Right lobe of liver (tissue), 4 donors: ENCODE measurements around the gene LRRC7.

Source experiments
- POLR2A ChIP-seq: fragments of 450-650 bp; IDR thresholded peaks from one replicate; pipeline ENCODE4 v1.6.1; 2017; ENCODE audit warnings: antibody characterized with exemption, mild to moderate bottlenecking
- TF ChIP-seq, protein P1 (sequence below), 4 donors: fragments of 200-600 bp in 3 of 4; fragments of 450-650 bp in 1 of 4; IDR thresholded peaks; one replicate each; pipeline versions ENCODE4 v1.5.1 to v1.8.0; 2016 to 2022; ENCODE audit warnings: antibody characterized with exemption in 4 of 4, mild to moderate bottlenecking in 2 of 4
- donor health status: DM: no; HTN: no; CAD: no.
- donor health status: DM: no; HTN: no; CAD: no.
- donor health status: DM: no; HTN: yes; CAD: no.

DNA sequence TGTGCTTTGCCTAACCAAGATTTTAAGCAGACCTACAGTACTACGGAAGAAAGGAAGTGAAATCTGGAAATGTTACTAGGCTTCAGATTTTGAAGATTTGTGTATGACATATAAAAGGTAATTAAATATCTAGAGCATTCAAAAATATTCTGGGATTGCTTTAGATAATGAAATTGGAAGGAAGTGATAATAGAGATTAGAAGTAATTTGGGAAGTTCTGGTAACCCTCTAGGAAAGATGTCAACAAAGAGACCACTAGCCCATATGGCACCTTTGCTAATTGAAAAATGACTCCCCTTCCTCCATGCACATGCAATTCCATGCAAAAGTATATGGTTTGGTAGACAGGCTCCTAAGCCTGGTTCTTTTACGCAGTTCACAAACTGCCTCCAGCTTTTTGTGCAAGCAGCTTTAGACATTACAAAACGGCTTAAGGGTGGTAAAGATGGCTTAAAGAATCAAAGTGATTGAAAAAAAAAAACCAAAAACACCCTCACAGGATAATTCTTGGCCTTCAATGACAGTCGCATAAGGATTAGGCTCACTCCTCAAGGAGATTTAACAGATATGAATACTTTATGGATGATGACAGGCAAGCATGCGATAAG lies 81.8 kb downstream of the LRRC7 start:
- TF ChIP-seq, protein P1, sequence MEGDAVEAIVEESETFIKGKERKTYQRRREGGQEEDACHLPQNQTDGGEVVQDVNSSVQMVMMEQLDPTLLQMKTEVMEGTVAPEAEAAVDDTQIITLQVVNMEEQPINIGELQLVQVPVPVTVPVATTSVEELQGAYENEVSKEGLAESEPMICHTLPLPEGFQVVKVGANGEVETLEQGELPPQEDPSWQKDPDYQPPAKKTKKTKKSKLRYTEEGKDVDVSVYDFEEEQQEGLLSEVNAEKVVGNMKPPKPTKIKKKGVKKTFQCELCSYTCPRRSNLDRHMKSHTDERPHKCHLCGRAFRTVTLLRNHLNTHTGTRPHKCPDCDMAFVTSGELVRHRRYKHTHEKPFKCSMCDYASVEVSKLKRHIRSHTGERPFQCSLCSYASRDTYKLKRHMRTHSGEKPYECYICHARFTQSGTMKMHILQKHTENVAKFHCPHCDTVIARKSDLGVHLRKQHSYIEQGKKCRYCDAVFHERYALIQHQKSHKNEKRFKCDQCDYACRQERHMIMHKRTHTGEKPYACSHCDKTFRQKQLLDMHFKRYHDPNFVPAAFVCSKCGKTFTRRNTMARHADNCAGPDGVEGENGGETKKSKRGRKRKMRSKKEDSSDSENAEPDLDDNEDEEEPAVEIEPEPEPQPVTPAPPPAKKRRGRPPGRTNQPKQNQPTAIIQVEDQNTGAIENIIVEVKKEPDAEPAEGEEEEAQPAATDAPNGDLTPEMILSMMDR (IDR thresholded peaks at IDR 0.05) = no peak
- no peak for TF ChIP-seq POLR2A
